ENCODE results near the gene UMODL1.

UMODL1 gene

DNA sequence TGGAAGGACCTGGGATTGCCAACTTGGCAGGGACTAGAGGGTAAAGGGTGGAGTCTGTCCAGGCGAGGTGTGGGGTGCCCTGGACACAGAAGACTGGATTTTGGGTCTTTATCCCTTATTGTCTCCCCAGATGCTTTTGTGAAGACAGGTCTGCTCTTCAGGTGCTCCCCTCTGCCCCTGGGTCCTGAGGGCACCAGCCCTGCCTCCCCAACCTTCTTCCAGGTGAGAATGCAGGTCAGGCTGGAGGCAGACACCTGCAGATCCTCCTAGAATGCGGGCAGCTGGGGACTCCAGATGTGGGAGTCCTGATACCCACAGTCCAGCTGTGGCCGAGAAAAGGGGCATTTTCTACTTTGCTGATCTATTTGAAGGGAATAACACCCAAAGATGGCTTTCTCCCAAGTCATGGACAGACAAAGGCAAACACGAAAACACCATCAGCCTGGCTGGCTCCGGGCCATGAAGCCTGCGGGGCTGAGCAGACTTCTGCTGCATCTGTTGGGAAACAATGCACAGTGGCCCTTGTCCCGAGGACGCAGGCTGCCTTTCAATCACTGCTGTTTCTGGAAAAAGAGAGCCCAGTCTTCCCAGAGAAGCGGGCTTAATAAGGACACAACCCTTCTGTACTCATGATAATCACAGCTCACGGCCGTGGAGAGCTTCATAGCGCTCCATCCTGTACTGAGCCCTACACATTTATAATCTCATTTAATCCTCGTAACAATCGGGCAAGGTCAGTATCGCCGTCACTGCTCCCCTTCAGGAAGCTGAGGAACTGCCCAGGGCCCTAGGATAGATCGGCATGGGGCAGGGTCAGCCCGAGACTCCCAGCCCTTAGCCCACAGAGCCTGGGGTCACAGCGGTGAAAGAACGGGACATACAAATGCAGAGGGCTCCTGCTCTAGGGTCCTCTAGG, 85.8 kb downstream of the UMODL1 start:
- H3K9me3 ChIP-seq (ENCODE audit: control insufficient read depth, insufficient read depth, low read depth, low read length), result no peaks in the 10 kb centered on the region
- H3K4me1 ChIP-seq (ENCODE audit: control insufficient read depth, insufficient read depth, low read length), result no peaks in the 10 kb centered on the region
- H3K27ac ChIP-seq (ENCODE audit: extremely low read depth, low read depth, low read length), result no peak overlapping the region
- TF ChIP-seq ZBTB21 (tag by site-specific recombination; IDR thresholded peaks at IDR 0.05) (no peak), ZNF558 (tag by site-specific recombination; IDR thresholded peaks at IDR 0.05) (no peak), ZFP41 (tag by site-specific recombination; IDR thresholded peaks at IDR 0.05; ENCODE audit: borderline replicate concordance) (no peak), SCRT1 (tag by site-specific recombination; IDR thresholded peaks at IDR 0.05; ENCODE audit: borderline replicate concordance) (no peak), SCRT2 (tag by site-specific recombination; IDR thresholded peaks at IDR 0.05) (no peak), ZNF544 (tag by site-specific recombination; IDR thresholded peaks at IDR 0.05) (no peak), REPIN1 (tag by site-specific recombination; IDR thresholded peaks at IDR 0.05; ENCODE audit: low read depth) (no peak), MYNN (tag by site-specific recombination; IDR thresholded peaks at IDR 0.05; ENCODE audit: borderline replicate concordance) (no peak), ZNF37A (tag by site-specific recombination; IDR thresholded peaks at IDR 0.05) (no peak), ZNF223 (tag by site-specific recombination; IDR thresholded peaks at IDR 0.05) (no peak), ZNF623 (tag by site-specific recombination; IDR thresholded peaks at IDR 0.05) (no peak)
- POLR2A ChIA-PET, result no interaction called here
- CTCF ChIA-PET, result interaction anchor here (2.6 to 3.2 kb wide), 2 partner anchors 11 to 102 kb away, joined by 10 to 23 read pairs; no protein-coding TSS in a partner anchor
- H3K4me3 ChIP-seq (ENCODE audit: low read depth, low read length), result no peak overlapping the region
- H3K36me3 ChIP-seq (ENCODE audit: control insufficient read depth in 2 of 2, insufficient read depth in 1 of 2, low read length in 2 of 2), result no peaks in the 10 kb centered on the region

DNA sequence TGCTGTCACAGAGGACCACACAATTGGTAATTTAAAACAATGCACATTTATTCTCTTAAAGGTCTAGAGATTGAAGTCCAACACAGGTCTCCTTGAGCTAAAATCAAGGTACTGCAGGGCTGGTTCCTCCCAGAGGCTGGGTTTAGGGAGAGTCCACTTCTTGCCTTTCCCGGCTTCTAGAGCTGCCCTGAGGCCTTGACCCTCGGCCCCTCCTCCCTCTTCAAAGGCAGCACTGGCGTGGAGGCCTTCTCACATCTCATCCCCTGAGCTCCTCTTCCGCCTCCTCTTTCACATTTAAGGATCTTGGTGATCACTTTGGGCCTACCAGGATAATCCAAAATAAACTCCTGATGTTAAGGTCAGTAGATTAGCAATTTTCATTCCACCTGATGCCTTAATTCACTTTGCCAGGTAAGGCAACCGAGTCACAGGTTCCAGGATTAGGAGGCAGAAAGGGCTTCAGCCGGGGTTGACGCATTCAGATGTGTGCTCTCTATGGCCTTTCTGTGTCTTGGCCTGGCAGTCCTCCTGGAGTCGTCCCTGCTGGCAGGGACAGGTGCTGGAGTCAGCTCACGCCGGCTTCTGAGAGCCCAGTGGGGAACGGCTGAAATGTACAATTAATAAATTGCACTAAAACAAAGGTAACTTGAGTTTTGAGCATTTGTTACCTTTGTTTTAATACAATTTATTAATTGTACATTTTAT, 86.6 kb downstream of the UMODL1 start:
- ChIA-PET POLR2A (no interaction called here), CTCF (interaction anchor here (0.9 to 3.2 kb wide), 3 partner anchors 12 to 101 kb away, joined by 3 to 23 read pairs (median 10); no protein-coding TSS in a partner anchor)
- Histone ChIP-seq H3K4me3 (ENCODE audit: low read depth, low read length) (no peak overlapping the region), H3K9me3 (ENCODE audit: control insufficient read depth, insufficient read depth, low read depth, low read length) (no peaks in the 10 kb centered on the region), H3K36me3 (ENCODE audit: control insufficient read depth in 2 of 2, insufficient read depth in 1 of 2, low read length in 2 of 2) (no peaks in the 10 kb centered on the region), H3K4me1 (ENCODE audit: control insufficient read depth, insufficient read depth, low read length) (no peaks in the 10 kb centered on the region), H3K27ac (ENCODE audit: extremely low read depth, low read depth, low read length) (no peak overlapping the region)
- TF ChIP-seq ZNF558 (tag by site-specific recombination; IDR thresholded peaks at IDR 0.05) (no peak), ZNF596 (tag by site-specific recombination; IDR thresholded peaks at IDR 0.05) (no peak), ZNF473 (tag by site-specific recombination; IDR thresholded peaks at IDR 0.05) (no peak), ZNF571 (tag by site-specific recombination; IDR thresholded peaks at IDR 0.05) (no peak), ZNF223 (tag by site-specific recombination; IDR thresholded peaks at IDR 0.05) (no peak), ZNF707 (tag by site-specific recombination; IDR thresholded peaks at IDR 0.05) (no peak), KLF17 (tag by site-specific recombination; IDR thresholded peaks at IDR 0.05) (no peak), TSHZ1 (tag by site-specific recombination; IDR thresholded peaks at IDR 0.05; ENCODE audit: borderline replicate concordance) (no peak), ZNF785 (tag by site-specific recombination; IDR thresholded peaks at IDR 0.05) (no peak), ZNF211 (tag by site-specific recombination; IDR thresholded peaks at IDR 0.05; ENCODE audit: low read depth) (no peak), ZNF311 (tag by site-specific recombination; IDR thresholded peaks at IDR 0.05; ENCODE audit: borderline replicate concordance) (no peak), ZNF214 (tag by site-specific recombination; IDR thresholded peaks at IDR 0.05; ENCODE audit: borderline replicate concordance) (no peak), ZNF24 (tag by site-specific recombination; IDR thresholded peaks at IDR 0.05) (no peak), ZNF658 (tag by site-specific recombination; IDR thresholded peaks at IDR 0.05) (no peak), ZNF335 (tag by site-specific recombination; conservative IDR thresholded peaks at IDR 0.05) (no peak), ZNF48 (tag by site-specific recombination; IDR thresholded peaks at IDR 0.05) (no peak)
- TF ChIP-seq, protein P1, sequence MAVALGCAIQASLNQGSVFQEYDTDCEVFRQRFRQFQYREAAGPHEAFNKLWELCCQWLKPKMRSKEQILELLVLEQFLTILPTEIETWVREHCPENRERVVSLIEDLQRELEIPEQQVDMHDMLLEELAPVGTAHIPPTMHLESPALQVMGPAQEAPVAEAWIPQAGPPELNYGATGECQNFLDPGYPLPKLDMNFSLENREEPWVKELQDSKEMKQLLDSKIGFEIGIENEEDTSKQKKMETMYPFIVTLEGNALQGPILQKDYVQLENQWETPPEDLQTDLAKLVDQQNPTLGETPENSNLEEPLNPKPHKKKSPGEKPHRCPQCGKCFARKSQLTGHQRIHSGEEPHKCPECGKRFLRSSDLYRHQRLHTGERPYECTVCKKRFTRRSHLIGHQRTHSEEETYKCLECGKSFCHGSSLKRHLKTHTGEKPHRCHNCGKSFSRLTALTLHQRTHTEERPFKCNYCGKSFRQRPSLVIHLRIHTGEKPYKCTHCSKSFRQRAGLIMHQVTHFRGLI (tag by site-specific recombination; IDR thresholded peaks at IDR 0.05), result no peak
- TF ChIP-seq, protein P2, sequence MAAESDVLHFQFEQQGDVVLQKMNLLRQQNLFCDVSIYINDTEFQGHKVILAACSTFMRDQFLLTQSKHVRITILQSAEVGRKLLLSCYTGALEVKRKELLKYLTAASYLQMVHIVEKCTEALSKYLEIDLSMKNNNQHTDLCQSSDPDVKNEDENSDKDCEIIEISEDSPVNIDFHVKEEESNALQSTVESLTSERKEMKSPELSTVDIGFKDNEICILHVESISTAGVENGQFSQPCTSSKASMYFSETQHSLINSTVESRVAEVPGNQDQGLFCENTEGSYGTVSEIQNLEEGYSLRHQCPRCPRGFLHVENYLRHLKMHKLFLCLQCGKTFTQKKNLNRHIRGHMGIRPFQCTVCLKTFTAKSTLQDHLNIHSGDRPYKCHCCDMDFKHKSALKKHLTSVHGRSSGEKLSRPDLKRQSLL (tag by site-specific recombination; IDR thresholded peaks at IDR 0.05), result no peak

All from HEK293 (cell line).